K562 (cell line): ENCODE results near the gene KLRC2. TPM values are rescaled to one million over a fixed set of nuclear protein-coding genes. Genes with fewer than 3 reads are reported as not detected.

Experiments
- ATAC-seq: fragments of 200-7000 bp; cut with Tn5 transposase; 3 replicates; pipeline ENCODE4 v1.9.1; 2020; ENCODE audit warnings: moderate library complexity
- BruUV-seq: library from RNA; stranded (reverse); fragments of 400-500 nt; replicated peaks from 2 replicates; lab custom pipeline; 2021; lab: Mats Ljungman, UMichigan
- CTCF ChIA-PET: fragments of 300-600 bp; formaldehyde crosslinking; extraction: SDS; loops from one replicate; lab custom pipeline; 2021; ENCODE audit warnings: low intra/inter-chr PET ratio; lab: Yijun Ruan, JAX
- POLR2A ChIA-PET: fragments of 300-600, 350-650 bp; sonication (Branson Sonifier 250); formaldehyde crosslinking; extraction: SDS; loops from one replicate; lab custom pipeline; 2021; ENCODE audit warnings: antibody characterized with exemption, inconsistent platforms; lab: Yijun Ruan, JAX
- DNase-seq, 4 experiments: peaks; one replicate each; pipeline versions ENCODE4 v3.0.0 to v3.0.0-alpha.2; 2011 to 2018; ENCODE audit warnings: low spot score in 3 of 4, mixed read lengths in 3 of 4; ENCODE audit errors: extremely low read depth in 1 of 4
- FAIRE-seq: peaks from 2 replicates; lab custom pipeline; 2011; peaks lifted over from hg19 to GRCh38; lab: Jason Lieb, UNC
- H2AFZ ChIP-seq: 2 replicates; pipeline ENCODE4 v1.6.0; 2011; ENCODE audit warnings: low read depth, low read length, control low read depth, inconsistent platforms
- H3K27ac ChIP-seq: fragments of 200-600 bp; 3 replicates; pipeline ENCODE4 v1.8.0; 2011; ENCODE audit warnings: low read depth, mild to moderate bottlenecking, control low read depth, inconsistent platforms, low read length, moderate library complexity, mixed read lengths; ENCODE audit errors: extremely low read depth
- H3K27me3 ChIP-seq, 2 experiments: fragments of 300-600 bp in 1 of 2; 2 replicates in 1 of 2; 3 replicates in 1 of 2; pipeline versions ENCODE4 v1.6.0 to v1.8.0; 2011; ENCODE audit warnings: inconsistent platforms in 2 of 2, low read length in 2 of 2, mild to moderate bottlenecking in 1 of 2, mixed read lengths in 1 of 2, moderate library complexity in 1 of 2; ENCODE audit not compliant: control insufficient read depth in 2 of 2, insufficient read depth in 2 of 2
- H3K36me3 ChIP-seq: fragments of 300-600 bp; 3 replicates; pipeline ENCODE4 v1.8.0; 2011; ENCODE audit warnings: mild to moderate bottlenecking, low read length, inconsistent platforms; ENCODE audit not compliant: control insufficient read depth, insufficient read depth
- H3K4me1 ChIP-seq, 2 experiments: fragments of 200-600 bp in 1 of 2; replicated peaks in 1 of 2; 2 replicates in 1 of 2; 3 replicates in 1 of 2; pipeline versions ENCODE4 v1.5.1 to v1.8.0; 2011; ENCODE audit warnings: inconsistent platforms in 2 of 2, low read length in 2 of 2, mild to moderate bottlenecking in 1 of 2, mixed read lengths in 1 of 2, moderate library complexity in 1 of 2; ENCODE audit not compliant: control insufficient read depth in 2 of 2, insufficient read depth in 2 of 2
- H3K4me2 ChIP-seq: 2 replicates; pipeline ENCODE4 v1.6.1; 2011; ENCODE audit warnings: low read length, control low read depth, inconsistent platforms, mixed read lengths; ENCODE audit not compliant: insufficient read depth
- H3K4me3 ChIP-seq: fragments of 200-600 bp; sonication (generic), shearing (Covaris generic); 2 replicates; pipeline ENCODE4 v1.5.1; 2016; ENCODE audit warnings: control low read depth, inconsistent platforms
- H3K79me2 ChIP-seq: fragments of 200-600 bp; 3 replicates; pipeline ENCODE4 v1.8.0; 2011; ENCODE audit warnings: low read length, inconsistent platforms; ENCODE audit not compliant: control insufficient read depth, insufficient read depth
- H3K9ac ChIP-seq, 2 experiments: 2 replicates each; pipeline versions ENCODE4 v1.6.0 to v1.6.1; 2011; ENCODE audit warnings: low read depth in 2 of 2, low read length in 2 of 2, control low read depth in 1 of 2, inconsistent platforms in 1 of 2, mild to moderate bottlenecking in 1 of 2, mixed read lengths in 1 of 2; ENCODE audit not compliant: insufficient read depth in 1 of 2
- H3K9me1 ChIP-seq: one replicate; pipeline ENCODE4 v1.6.0; 2011; ENCODE audit warnings: inconsistent platforms, mild to moderate bottlenecking, low read length, moderate library complexity; ENCODE audit not compliant: control insufficient read depth, insufficient read depth
- H3K9me3 ChIP-seq: replicated peaks from 2 replicates; pipeline ENCODE4 v1.5.1; 2011; ENCODE audit warnings: low read depth, low read length, inconsistent platforms; ENCODE audit not compliant: control insufficient read depth, insufficient read depth
- H4K20me1 ChIP-seq: replicated peaks from 2 replicates; pipeline ENCODE4 v1.6.1; 2011; ENCODE audit warnings: low read length, inconsistent platforms, mixed read lengths; ENCODE audit not compliant: control insufficient read depth, insufficient read depth
- ARID1B ChIP-seq: fragments of 450-650 bp; IDR thresholded peaks from 2 replicates; pipeline ENCODE4 v1.6.1; 2016; ENCODE audit warnings: antibody characterized with exemption, mild to moderate bottlenecking, inconsistent platforms
- FOXJ2 ChIP-seq: fragments of 200-800 bp; sonication (Bioruptor generic); IDR thresholded peaks from 2 replicates; pipeline ENCODE4 v1.6.1; 2016; ENCODE audit warnings: missing genetic modification characterization, missing compliant biosample characterization
- HDGF ChIP-seq: fragments of 450-650 bp; IDR thresholded peaks from 2 replicates; pipeline ENCODE4 v1.6.1; 2016
- XRCC5 ChIP-seq: fragments of 200-400 bp; formaldehyde crosslinking; IDR thresholded peaks from 2 replicates; pipeline ENCODE4 v1.6.1; 2017; ENCODE audit warnings: low read depth, mild to moderate bottlenecking, low read length
- ZBTB33 ChIP-seq: sonication (generic); formaldehyde crosslinking; IDR thresholded peaks from 2 replicates; pipeline ENCODE4 v1.8.1; 2023; ENCODE audit warnings: mild to moderate bottlenecking, missing genetic modification reagents
- ZNF583 ChIP-seq: fragments of 250-450 bp; sonication (Bioruptor Pico); IDR thresholded peaks from 2 replicates; pipeline ENCODE4 v1.4.0; 2020
- WGBS: fragments of 100-300 bp; shearing (Covaris generic); methylation state at CpG from one replicate; pipeline ENCODE4 v1.1.6; 2016; ENCODE audit warnings: low coverage, mixed read lengths; ENCODE audit not compliant: insufficient coverage; ENCODE audit errors: missing lambda C conversion rate; 5-methylcytosine and 5-hydroxymethylcytosine counted together
- in situ Hi-C: fragments of 300-500 bp; cut with MboI; formaldehyde crosslinking; loops from 4 replicates; pipeline ENCODE4 v1.15.0; 2018; ENCODE audit warnings: inconsistent platforms, mixed read lengths
- intact Hi-C: fragments of 100-400 bp; cut with micrococcal nuclease; formaldehyde crosslinking; loops from 2 replicates; pipeline ENCODE4 v1.14.2; 2022
- polyA plus RNA-seq, 8 experiments: library from polyadenylated mRNA; depleted of rRNA in 4 of 8; stranded (reverse) in 5 of 8; unstranded in 3 of 8; fragments of >200 nt; fragmentation: Nextera tagmentation in 2 of 8; fragmentation: Illumina TruSeq in 1 of 8; extraction: Ambion mirVana in 2 of 8; extraction: Trizol in 1 of 8; gene quantifications; 2 replicates each; pipeline versions ENCODE4 v1.2.1 to v1.2.3, GENCODE V29; 2011 to 2014; ENCODE audit warnings: inconsistent platforms in 1 of 8, missing spikeins in 1 of 8
- total RNA-seq, 7 experiments: library from RNA; depleted of rRNA in 6 of 7; stranded (reverse); fragments of >200 nt in 6 of 7; fragmentation: Illumina TruSeq in 2 of 7; extraction: Trizol in 2 of 7; gene quantifications; 2 replicates each; pipeline versions ENCODE4 v1.2.1 to v1.2.3, GENCODE V29; 2011 to 2021; ENCODE audit warnings: low replicate concordance in 1 of 7

The KLRC2 gene
- total and polyA plus RNA-seq, 9 of the 15 experiments (the other 6 are each of a cell fraction or from before 2014, with no cell fraction given), result not detected

GRCh38 chr12:10457760-10458159 is 21.9 kb upstream of the KLRC2 start (continued):
- TF ChIP-seq ZBTB33 (no peak), XRCC5 (no peak)
- TF ChIP-seq, all 486 proteins: peak for 0

GRCh38 chr12:10456856-10457255 is 21.0 kb upstream of the KLRC2 start:
- ChIA-PET CTCF (no interaction called here), POLR2A (no interaction called here)
- H3K4me1 ChIP-seq, result no peaks in the 10 kb centered on the region
- intact Hi-C loops (no loop called here), in situ Hi-C loops (loop anchor here (5.0 kb wide), 1 partner anchor 50 kb away; the partner anchor contains the start of gene KLRC4)
- no peaks in the 10 kb centered on the region for H3K9me1 ChIP-seq
- no TSS peak for BruUV-seq
- H3K27ac ChIP-seq, result no peak overlapping the region
- no peak overlapping the region for H3K9ac ChIP-seq
- FAIRE-seq, result no peak
- DNase-seq, result no peak
- no peaks in the 10 kb centered on the region; the same call in 1 of the 2 replicates for H3K9me3 ChIP-seq
- no peak overlapping the region for H2AFZ ChIP-seq
- whole genome bisulfite sequencing, result 11% methylated on average over 2 of the region's 2 CpGs
- H3K27me3 ChIP-seq, result no peaks in the 10 kb centered on the region
- H3K4me2 ChIP-seq, result no peak overlapping the region
- no peaks in the 10 kb centered on the region for H3K36me3 ChIP-seq
- no peak for ATAC-seq
- TF ChIP-seq HDGF (no peak), ZNF583 (CRISPR knock-in tag) (no peak), FOXJ2 (tag) (no peak), ARID1B (no peak)
- H3K4me3 ChIP-seq, result no peak overlapping the region
- H4K20me1 ChIP-seq, result no peaks in the 10 kb centered on the region
- no peaks in the 10 kb centered on the region for H3K79me2 ChIP-seq
